ENCODE measurements around the gene HCN1.

HCN1 gene

GRCh38 chr5:45281081-45281480 lies 415.1 kb downstream of the HCN1 start:
- DNase-seq = no peak

GRCh38 chr5:45279109-45279508 lies 417.1 kb downstream of the HCN1 start:
- DNase-seq = no peak

- no peak for DNase-seq
Observed at GRCh38 chr5:45277860-45278259, 418.3 kb downstream of the HCN1 start.

GRCh38 chr5:45274241-45274640 lies 421.9 kb downstream of the HCN1 start:
- DNase-seq = no peak

GRCh38 chr5:45271626-45272025 lies 424.6 kb downstream of the HCN1 start:
- DNase-seq = no peak

- DNase-seq = no peak
Observed at GRCh38 chr5:45264447-45264846, 431.7 kb downstream of the HCN1 start.

GRCh38 chr5:45262061-45262590 lies 434.1 kb downstream of the HCN1 start:
- DNase-seq = no peak

GRCh38 chr5:45261125-45261524 lies 435.1 kb downstream of the HCN1 start:
- DNase-seq = no peak

- no peak for DNase-seq
Observed at GRCh38 chr5:45260292-45260691, 435.9 kb downstream of the HCN1 start.

GRCh38 chr5:45252978-45253377 lies 443.2 kb downstream of the HCN1 start:
- DNase-seq = no peak

GRCh38 chr5:45252541-45252940 lies 443.6 kb downstream of the HCN1 start:
- no peak for DNase-seq

GRCh38 chr5:45225571-45226031 lies 470.6 kb downstream of the HCN1 start:
- no peak for DNase-seq

GRCh38 chr5:45205403-45205961 lies 490.7 kb downstream of the HCN1 start:
- no peak for DNase-seq

Measured in inflammatory macrophage treated with lipopolysaccharide for 4 hours (primary cell).